Suprapubic skin (tissue), 4 donors: ENCODE data around the gene WDR1.

ENCODE experiments used
- CTCF ChIP-seq, 2 donors: fragments of 200-600 bp in 1 of 2; fragments of 450-650 bp in 1 of 2; sonication (generic) in 1 of 2; IDR thresholded peaks; one replicate each; pipeline ENCODE4 v1.5.1; 2016 to 2019; ENCODE audit warnings: antibody characterized with exemption in 2 of 2, mild to moderate bottlenecking in 1 of 2, moderate library complexity in 1 of 2
- EP300 ChIP-seq: sonication (generic); formaldehyde crosslinking; IDR thresholded peaks from one replicate; pipeline ENCODE4 v1.6.1; 2017; ENCODE audit warnings: antibody characterized with exemption
- POLR2A ChIP-seq, 2 donors: fragments of 450-650 bp; IDR thresholded peaks; one replicate each; pipeline ENCODE4 v1.6.1; 2017; ENCODE audit warnings: antibody characterized with exemption in 2 of 2, mild to moderate bottlenecking in 2 of 2, moderate library complexity in 2 of 2
- POLR2AphosphoS5 ChIP-seq, 3 donors: sonication (generic); formaldehyde crosslinking; IDR thresholded peaks; one replicate each; pipeline ENCODE4 v1.6.1; 2017; ENCODE audit warnings: antibody characterized with exemption in 3 of 3

GRCh38 chr4:10029403-10029802, 87.2 kb downstream of the WDR1 start:
- TF ChIP-seq CTCF (IDR thresholded peaks at IDR 0.05), result no peak
- TF ChIP-seq POLR2AphosphoS5 (IDR thresholded peaks at IDR 0.05), result no peak
- TF ChIP-seq POLR2A (IDR thresholded peaks at IDR 0.05), result no peak
- TF ChIP-seq EP300, result no peak
